ENCODE measurements around the gene CSKMT. TPM values are rescaled to one million over a fixed set of nuclear protein-coding genes. Genes with fewer than 3 reads are reported as not detected.

CSKMT gene
- total and polyA plus RNA-seq, 10 donors = 3.0 to 59.4 (median 15.1) TPM

DNA sequence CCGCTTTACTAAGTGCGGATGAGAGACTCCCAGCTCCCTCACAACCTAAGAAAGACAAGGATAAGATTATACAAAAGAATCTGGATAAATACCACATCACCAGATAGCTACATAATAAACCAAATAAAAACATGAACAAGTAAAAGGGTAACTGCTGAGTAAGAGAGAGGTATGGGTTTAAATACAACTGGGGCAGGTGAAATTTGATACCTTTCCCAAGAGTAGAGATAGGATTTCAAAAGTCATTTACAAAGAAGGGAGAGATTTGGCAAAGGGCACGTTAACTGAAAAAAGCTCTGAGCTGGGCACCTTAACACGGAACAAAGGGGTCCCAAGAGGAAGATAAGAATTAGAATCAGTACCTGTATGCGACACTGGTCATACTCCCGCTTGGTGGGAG lies 12.0 kb downstream of the CSKMT start:
- no peak for DNase-seq
- Histone ChIP-seq H3K4me3 (peak overlapping the region in 1 of 8 donors; percentile 88), H3K36me3 (peaks cover 0 to 56% (median 39%) of the 10 kb centered on the region in 6 donors), H3K9me3 (no peaks in the 10 kb centered on the region), H3K27me3 (replicated peaks in 1 of 7) (no peaks in the 10 kb centered on the region), H3K4me1 (peaks cover 30 to 85% (median 55%) of the 10 kb centered on the region in 6 donors), H3K27ac (peak overlapping the region in 1 of 8 donors; percentile 94)
- WGBS, 5 donors = 88 to 91% (median 90%) methylated on average over 6 of the region's 6 CpGs
- intact Hi-C loops (cut with DNase I; ENCODE audit: low total_unique reads) = loop anchor here (10.0 kb wide), 1 partner anchor 82 kb away; the partner anchor contains the start of gene TUT1
- TF ChIP-seq, protein P1, sequence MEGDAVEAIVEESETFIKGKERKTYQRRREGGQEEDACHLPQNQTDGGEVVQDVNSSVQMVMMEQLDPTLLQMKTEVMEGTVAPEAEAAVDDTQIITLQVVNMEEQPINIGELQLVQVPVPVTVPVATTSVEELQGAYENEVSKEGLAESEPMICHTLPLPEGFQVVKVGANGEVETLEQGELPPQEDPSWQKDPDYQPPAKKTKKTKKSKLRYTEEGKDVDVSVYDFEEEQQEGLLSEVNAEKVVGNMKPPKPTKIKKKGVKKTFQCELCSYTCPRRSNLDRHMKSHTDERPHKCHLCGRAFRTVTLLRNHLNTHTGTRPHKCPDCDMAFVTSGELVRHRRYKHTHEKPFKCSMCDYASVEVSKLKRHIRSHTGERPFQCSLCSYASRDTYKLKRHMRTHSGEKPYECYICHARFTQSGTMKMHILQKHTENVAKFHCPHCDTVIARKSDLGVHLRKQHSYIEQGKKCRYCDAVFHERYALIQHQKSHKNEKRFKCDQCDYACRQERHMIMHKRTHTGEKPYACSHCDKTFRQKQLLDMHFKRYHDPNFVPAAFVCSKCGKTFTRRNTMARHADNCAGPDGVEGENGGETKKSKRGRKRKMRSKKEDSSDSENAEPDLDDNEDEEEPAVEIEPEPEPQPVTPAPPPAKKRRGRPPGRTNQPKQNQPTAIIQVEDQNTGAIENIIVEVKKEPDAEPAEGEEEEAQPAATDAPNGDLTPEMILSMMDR (IDR thresholded peaks at IDR 0.05 in 8 of 11, conservative IDR thresholded peaks at IDR 0.05 in 3 of 11) = no peak
- no peak for TF ChIP-seq POLR2A (IDR thresholded peaks at IDR 0.05)
- no peak for TF ChIP-seq POLR2AphosphoS5 (IDR thresholded peaks at IDR 0.05)

DNA sequence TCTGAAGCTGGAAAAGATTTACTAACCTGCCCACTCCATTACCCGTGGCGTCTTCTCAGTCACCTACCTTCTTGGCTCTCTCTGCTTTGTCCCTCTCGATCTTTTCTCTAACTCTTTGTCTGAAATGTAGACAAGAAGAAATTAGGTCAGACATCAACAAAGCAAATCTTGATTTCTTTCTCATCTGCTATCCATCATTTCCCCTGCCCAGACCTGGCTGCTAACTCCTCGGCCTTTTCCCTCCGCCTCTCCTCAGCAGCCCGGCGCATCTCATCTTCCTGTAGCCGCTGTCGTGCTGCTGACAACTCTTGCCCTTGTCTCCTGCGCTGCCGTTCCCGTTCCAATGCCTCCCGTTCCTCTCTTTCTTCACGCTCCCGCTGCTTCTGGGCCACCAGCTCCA lies 12.6 kb downstream of the CSKMT start:
- intact Hi-C loops (cut with DNase I; ENCODE audit: low total_unique reads) = loop anchor here (10.0 kb wide), 1 partner anchor 83 kb away; the partner anchor contains the start of gene TUT1
- Histone ChIP-seq H3K4me1 (peaks cover 27 to 79% (median 50%) of the 10 kb centered on the region in 6 donors), H3K27me3 (replicated peaks in 1 of 7) (no peaks in the 10 kb centered on the region), H3K27ac (peak overlapping the region in 6 of 8 donors; percentile 86 to 96 (median 94)), H3K9me3 (no peaks in the 10 kb centered on the region), H3K36me3 (peaks cover 0 to 54% (median 39%) of the 10 kb centered on the region in 6 donors), H3K4me3 (peak overlapping the region in 6 of 8 donors; percentile 77 to 99 (median 92))
- DNase-seq = no peak
- 84 to 88% (median 86%) methylated on average over 15 of the region's 15 CpGs for WGBS, 5 donors
- no peak for TF ChIP-seq POLR2A (IDR thresholded peaks at IDR 0.05)
- peak in 1 of 3 donors; percentile 17 for TF ChIP-seq POLR2AphosphoS5 (IDR thresholded peaks at IDR 0.05)

DNA sequence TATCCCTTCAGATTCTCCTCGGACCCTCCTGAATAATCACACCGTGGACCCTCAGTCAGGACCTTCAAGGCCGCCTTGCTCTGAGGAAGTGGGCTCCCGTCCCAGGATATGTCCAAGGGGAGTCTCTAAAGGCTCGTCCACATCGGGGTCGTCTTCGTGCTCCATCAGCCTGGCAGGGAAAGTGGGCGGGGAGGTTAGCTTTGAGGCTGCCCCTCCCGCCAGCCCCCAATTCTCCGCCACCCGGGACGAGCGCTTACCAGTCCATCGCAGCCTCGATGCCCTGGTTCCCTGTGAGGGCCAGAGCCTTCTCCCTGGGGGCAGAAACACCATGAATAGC lies 13.3 kb downstream of the CSKMT start:
- TF ChIP-seq POLR2AphosphoS5 (IDR thresholded peaks at IDR 0.05) (no peak), POLR2A (IDR thresholded peaks at IDR 0.05) (no peak)
- TF ChIP-seq, protein P1 (IDR thresholded peaks at IDR 0.05 in 8 of 11, conservative IDR thresholded peaks at IDR 0.05 in 3 of 11) = no peak
- Histone ChIP-seq H3K4me3 (peak overlapping the region; percentile 77 to 99 (median 96)), H3K27me3 (replicated peaks in 1 of 7) (no peaks in the 10 kb centered on the region), H3K4me1 (peaks cover 20 to 72% (median 43%) of the 10 kb centered on the region in 6 donors), H3K9me3 (no peaks in the 10 kb centered on the region), H3K27ac (peak overlapping the region; percentile 76 to 96 (median 92)), H3K36me3 (peaks cover 0 to 48% (median 38%) of the 10 kb centered on the region in 6 donors)
- no peak for DNase-seq
- WGBS, 5 donors = 2 to 10% (median 4%) methylated on average over 5 to 16 of the region's 16 CpGs
- intact Hi-C loops (cut with DNase I; ENCODE audit: low total_unique reads) = loop anchor here (10.0 kb wide), 1 partner anchor 84 kb away; the partner anchor contains the start of gene TUT1

DNA sequence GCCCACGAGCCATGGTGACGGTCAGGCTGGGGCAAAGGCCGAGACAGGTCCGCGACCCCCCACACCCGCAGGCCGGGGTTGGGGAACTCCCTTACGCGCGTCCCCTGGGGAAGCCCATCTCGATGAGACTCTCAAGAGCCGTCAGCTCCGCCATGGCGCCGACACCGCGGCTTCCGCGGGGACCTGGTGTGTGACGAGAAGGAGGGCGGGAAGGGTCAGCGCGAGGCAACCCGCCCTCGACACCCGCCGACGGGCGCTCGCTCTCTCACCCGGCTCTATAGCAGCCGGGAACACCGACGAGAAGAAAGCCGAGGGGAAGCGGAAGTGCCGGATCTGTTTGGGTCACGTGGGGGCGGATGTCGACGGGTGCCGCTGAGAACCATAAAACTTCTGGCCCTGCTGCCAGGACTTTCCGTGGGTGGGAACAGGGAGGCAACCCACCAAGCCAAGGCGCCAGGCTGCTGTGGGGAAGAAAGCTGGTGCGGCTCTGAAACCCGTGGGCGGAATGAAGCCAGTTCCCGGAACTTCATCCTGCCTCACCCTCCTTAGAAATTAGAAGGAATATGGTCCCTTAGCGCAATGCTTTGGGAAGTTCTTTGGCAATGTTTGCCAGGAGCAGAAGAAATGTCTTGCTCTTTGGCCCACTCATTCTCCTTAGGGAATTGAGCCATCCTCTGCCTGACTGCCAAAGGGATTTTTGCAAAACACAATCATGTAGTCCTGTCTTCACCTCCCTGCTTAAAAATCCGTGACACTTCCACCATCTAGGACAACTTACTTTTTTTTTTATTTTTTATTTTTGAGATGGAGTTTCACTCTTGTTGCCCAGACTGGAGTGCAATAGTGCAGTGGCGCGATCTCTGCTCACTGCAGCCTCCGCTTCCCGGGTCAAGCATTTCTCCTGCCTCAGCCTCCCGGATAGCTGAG lies 13.9 kb downstream of the CSKMT start, which contains the start of gene UBXN1:
TSS of gene UBXN1 (minus strand) at position 304 of the 927 bp plus-strand sequence. CDS start at position 154, 150 bp downstream.
- Histone ChIP-seq H3K4me3 (peak within 1 kb of the TSS; percentile 77 to 99 (median 96)), H3K36me3 (peaks cover 0 to 41% (median 31%) of the 10 kb centered on the region in 6 donors), H3K4me1 (peaks cover 17 to 66% (median 37%) of the 10 kb centered on the region in 6 donors), H3K27me3 (replicated peaks in 1 of 7) (no peaks in the 10 kb centered on the region), H3K9me3 (no peaks in the 10 kb centered on the region), H3K27ac (peak within 1 kb of the TSS; percentile 76 to 96 (median 92))
- TF ChIP-seq POLR2A (IDR thresholded peaks at IDR 0.05) (no peak), POLR2AphosphoS5 (IDR thresholded peaks at IDR 0.05) (peak; percentile 93 to 95 (median 95))
- TF ChIP-seq, protein P1 (IDR thresholded peaks at IDR 0.05 in 8 of 11, conservative IDR thresholded peaks at IDR 0.05 in 3 of 11) = peak in 1 of 11 experiments; percentile 6
- intact Hi-C loops (cut with DNase I; ENCODE audit: low total_unique reads) = loop anchor here (10.0 kb wide), 1 partner anchor 84 kb away; the partner anchor contains the start of gene TUT1
- DNase-seq = peak; percentile 96
- WGBS, 5 donors = 9 to 20% (median 9%) methylated on average over 21 to 55 of the region's 55 CpGs
